ENCODE data around the gene ASB13.

GRCh38 chr10:5640501-5640900, 25.9 kb downstream of the ASB13 start:
- TF ChIP-seq CTCF (IDR thresholded peaks at IDR 0.05) (no peak), POLR2A (IDR thresholded peaks at IDR 0.05) (no peak)
